CD1c-positive myeloid dendritic cell (primary cell): ENCODE measurements around the gene AP5S1.

Source experiments
- DNase-seq: peaks from one replicate; pipeline ENCODE4 v3.0.0-alpha.2; 2016; ENCODE audit errors: extremely low spot score

Gene AP5S1

DNA sequence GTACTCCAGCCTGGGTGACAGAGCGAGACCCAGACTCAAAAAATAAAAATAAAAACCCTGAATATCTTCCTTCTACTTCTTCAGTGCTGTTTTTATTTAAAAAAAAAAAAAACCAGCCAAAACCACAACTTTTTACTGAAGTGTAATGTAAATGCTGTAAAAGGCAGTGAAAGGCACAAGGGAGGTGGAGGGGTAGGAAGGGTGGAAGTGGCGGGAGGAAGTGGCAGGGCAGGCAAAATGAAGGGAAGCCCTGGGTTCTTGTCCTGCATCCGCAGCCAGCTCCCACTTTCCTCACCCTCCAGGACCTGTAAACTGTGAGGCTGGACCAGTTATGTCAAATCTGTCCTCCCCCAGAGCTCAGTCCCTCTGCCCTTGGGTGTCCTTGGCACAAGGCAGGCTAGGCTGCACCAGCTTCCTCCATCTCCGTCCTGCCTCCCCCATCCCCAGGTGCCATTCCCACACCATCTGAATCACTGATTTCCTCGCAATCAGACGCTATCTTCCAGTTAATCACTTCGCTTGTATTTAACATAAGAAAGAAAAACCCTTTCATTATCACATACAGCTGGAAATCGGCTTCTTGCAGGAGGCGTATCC is 55.1 kb downstream of the AP5S1 start:
- no peak for DNase-seq

DNA sequence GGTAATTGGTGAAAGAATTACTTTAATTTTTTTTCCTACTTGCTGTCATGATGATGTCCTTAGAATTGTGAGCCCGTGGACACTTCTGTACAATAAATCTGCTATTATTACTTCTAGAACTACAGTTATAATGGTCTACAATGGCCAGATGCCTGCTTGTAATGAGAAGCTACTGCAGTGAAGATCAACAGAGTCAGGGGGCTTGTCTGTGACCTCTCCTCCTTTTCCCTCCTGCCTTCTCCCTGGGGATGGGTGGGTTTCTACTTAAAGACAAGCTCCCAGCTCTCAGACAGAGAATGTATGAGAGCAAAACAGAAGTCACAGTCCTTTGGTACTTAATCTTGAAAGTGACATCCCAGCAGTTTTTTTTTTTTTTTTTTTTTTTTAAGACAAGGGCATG is 55.7 kb downstream of the AP5S1 start:
- no peak for DNase-seq

DNA sequence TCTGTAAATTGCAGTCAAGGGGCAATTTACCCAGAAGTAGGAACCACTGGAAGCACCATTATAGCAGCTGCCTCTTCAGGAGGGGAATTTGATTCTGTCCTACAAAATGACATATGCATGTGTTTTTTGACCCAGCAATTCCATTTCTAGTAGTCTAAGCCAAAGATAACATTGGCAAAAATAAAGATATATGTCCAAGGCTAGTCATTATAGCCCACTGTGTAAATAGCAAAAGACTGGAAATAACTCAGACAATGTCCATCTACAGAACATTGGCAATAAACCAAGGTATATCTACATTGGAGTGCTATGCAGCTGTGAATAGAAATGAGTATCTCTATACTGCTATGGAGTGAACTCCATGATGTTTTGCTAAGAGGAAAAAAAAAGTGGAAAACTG is 56.3 kb downstream of the AP5S1 start:
- no peak for DNase-seq
